Activated CD8-positive, alpha-beta T cell treated with anti-CD3 and anti-CD28 coated beads for 36 hours (primary cell): ENCODE results near the gene ADD1. TPM values are rescaled to one million over a fixed set of nuclear protein-coding genes. Genes with fewer than 3 reads are reported as not detected.

Experiments
- ATAC-seq: fragments of 200-7000 bp; cut with Tn5 transposase; one replicate; pipeline ENCODE4 v1.10.0; 2021; ENCODE audit warnings: mild to moderate bottlenecking, moderate library complexity
- CTCF ChIA-PET: fragments of 350-600 bp; sonication (Branson Sonifier 250); formaldehyde crosslinking; loops from one replicate; lab custom pipeline; 2021; ENCODE audit warnings: antibody characterized with exemption; lab: Charles Lee
- POLR2A ChIA-PET: fragments of 350-600 bp; sonication (Branson Sonifier 250); formaldehyde crosslinking; loops from one replicate; lab custom pipeline; 2021; ENCODE audit warnings: antibody characterized with exemption; lab: Charles Lee
- DNase-seq: peaks from one replicate; pipeline ENCODE4 v3.0.0-alpha.2; 2020
- H3K27ac Mint-ChIP-seq: one replicate; pipeline ENCODE4 v1.8.0; 2021; ENCODE audit warnings: mild to moderate bottlenecking, mixed read lengths
- H3K27me3 Mint-ChIP-seq: one replicate; pipeline ENCODE4 v1.8.0; 2021; ENCODE audit warnings: mixed read lengths
- H3K36me3 Mint-ChIP-seq: one replicate; pipeline ENCODE4 v1.8.0; 2021; ENCODE audit warnings: low read depth, mixed read lengths
- H3K4me1 Mint-ChIP-seq: one replicate; pipeline ENCODE4 v1.8.0; 2021; ENCODE audit warnings: low read depth, mixed read lengths
- H3K4me3 Mint-ChIP-seq: one replicate; pipeline ENCODE4 v1.8.0; 2021; ENCODE audit warnings: mild to moderate bottlenecking, moderate library complexity, mixed read lengths
- H3K9me3 Mint-ChIP-seq: one replicate; pipeline ENCODE4 v1.8.0; 2021; ENCODE audit warnings: mixed read lengths
- intact Hi-C: fragments of 100-400 bp; cut with micrococcal nuclease; formaldehyde crosslinking; loops from one replicate; pipeline ENCODE4 v1.10.0; 2022
- total RNA-seq, 2 experiments: library from RNA; stranded (reverse); gene quantifications; one replicate each; pipeline ENCODE4 v1.2.3, GENCODE V29; 2021
- TF ChIP-seq, protein P1 (sequence below): fragments of 200-600 bp; IDR thresholded peaks from one replicate; pipeline ENCODE4 v1.8.0; 2022; ENCODE audit warnings: antibody characterized with exemption, mild to moderate bottlenecking

The ADD1 gene
- total RNA-seq, 2 experiments from 2014 or later = 149 to 154 TPM

DNA sequence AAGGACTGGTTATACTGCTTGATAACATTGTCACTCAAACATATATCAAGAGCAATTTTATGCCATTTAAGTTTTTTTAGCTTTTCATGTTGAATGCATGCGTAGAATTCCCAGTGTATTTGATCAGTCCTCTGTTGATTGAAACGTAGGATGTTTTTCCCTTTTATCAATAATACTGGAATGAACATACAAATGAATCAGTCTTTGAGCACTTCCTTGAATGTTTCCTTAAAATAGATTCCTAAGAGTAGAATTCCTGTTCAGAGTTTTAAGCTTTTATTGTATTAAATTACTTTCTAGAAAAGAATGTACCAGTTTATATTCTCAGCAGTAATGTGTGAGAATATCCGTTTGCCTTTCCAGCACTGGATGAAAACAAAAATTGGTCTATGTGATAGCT lies 37.8 kb downstream of the ADD1 start:
- Mint-ChIP-seq H3K27me3 (no peaks in the 10 kb centered on the region), H3K36me3 (peaks cover 26% of the 10 kb centered on the region)

DNA sequence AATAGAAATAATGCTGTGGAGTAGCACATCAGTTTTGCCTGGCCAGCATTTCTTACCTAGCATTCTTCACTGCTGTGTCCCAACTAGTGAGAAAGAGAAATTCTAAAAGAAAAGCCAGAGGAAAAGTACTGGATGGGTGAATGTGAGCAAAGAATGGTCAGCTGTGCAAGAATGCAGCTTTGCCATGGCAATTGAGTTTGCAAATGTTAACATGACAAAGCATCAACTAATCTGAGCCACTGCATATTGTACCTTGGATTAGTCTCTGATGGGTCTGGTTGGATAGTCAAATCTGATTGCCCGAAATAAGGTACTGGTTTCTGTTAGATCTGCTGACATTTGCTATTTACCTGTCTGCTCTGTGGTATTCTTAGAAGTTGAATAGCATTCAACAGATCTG lies 38.7 kb downstream of the ADD1 start:
- no peak for DNase-seq
- Mint-ChIP-seq H3K9me3 (no peaks in the 10 kb centered on the region), H3K27me3 (no peaks in the 10 kb centered on the region), H3K27ac (no peak overlapping the region), H3K36me3 (peaks cover 30% of the 10 kb centered on the region), H3K4me1 (peaks cover 12% of the 10 kb centered on the region), H3K4me3 (no peak overlapping the region)
- CTCF ChIA-PET = interaction anchor here (0.6 to 1.9 kb wide), 2 partner anchors 16 to 27 kb away, joined by 3 to 8 read pairs; no protein-coding TSS in a partner anchor
- no peak for ATAC-seq
- POLR2A ChIA-PET = interaction anchor here (1.4 kb wide), 1 partner anchor 44 kb away, joined by 3 read pairs; no protein-coding TSS in a partner anchor
- intact Hi-C loops = no loop called here
- TF ChIP-seq, protein P1, sequence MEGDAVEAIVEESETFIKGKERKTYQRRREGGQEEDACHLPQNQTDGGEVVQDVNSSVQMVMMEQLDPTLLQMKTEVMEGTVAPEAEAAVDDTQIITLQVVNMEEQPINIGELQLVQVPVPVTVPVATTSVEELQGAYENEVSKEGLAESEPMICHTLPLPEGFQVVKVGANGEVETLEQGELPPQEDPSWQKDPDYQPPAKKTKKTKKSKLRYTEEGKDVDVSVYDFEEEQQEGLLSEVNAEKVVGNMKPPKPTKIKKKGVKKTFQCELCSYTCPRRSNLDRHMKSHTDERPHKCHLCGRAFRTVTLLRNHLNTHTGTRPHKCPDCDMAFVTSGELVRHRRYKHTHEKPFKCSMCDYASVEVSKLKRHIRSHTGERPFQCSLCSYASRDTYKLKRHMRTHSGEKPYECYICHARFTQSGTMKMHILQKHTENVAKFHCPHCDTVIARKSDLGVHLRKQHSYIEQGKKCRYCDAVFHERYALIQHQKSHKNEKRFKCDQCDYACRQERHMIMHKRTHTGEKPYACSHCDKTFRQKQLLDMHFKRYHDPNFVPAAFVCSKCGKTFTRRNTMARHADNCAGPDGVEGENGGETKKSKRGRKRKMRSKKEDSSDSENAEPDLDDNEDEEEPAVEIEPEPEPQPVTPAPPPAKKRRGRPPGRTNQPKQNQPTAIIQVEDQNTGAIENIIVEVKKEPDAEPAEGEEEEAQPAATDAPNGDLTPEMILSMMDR = no peak

More for the DNA sequence above, 37.8 kb downstream of the ADD1 start:
- DNase-seq (no peak), ATAC-seq (no peak)
- TF ChIP-seq, protein P1 = no peak
- ChIA-PET CTCF (interaction anchor here (0.8 kb wide), 1 partner anchor 9 kb away, joined by 4 read pairs; no protein-coding TSS in a partner anchor), POLR2A (interaction anchor here (1.4 kb wide), 1 partner anchor 43 kb away, joined by 3 read pairs; no protein-coding TSS in a partner anchor)
- intact Hi-C loops = no loop called here
- H3K4me3 Mint-ChIP-seq = no peak overlapping the region
- H3K27ac Mint-ChIP-seq = no peak overlapping the region
- H3K9me3 Mint-ChIP-seq = no peaks in the 10 kb centered on the region
- peaks cover 13% of the 10 kb centered on the region for H3K4me1 Mint-ChIP-seq

DNA sequence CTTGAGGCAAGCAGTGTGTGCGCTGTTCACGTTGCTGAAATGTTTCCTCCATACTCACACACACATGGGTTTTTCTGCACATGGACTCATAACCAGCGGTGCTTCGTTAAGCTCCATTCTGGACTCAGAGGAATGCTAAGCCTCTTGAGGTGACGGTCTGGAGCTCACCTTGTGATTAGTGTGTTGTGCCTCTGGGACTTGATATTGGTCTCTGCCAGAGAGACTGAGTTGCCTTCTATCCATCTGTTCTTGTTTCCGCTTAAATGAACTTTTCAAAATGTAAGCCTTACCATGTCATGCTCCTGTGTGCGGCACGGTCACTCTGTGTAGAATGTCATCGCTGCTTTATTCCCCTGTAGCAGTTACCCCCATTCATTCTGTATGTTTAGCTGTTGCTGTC lies 42.5 kb downstream of the ADD1 start:
- DNase-seq (no peak), ATAC-seq (no peak)
- Mint-ChIP-seq H3K4me1 (no peaks in the 10 kb centered on the region), H3K27me3 (no peaks in the 10 kb centered on the region), H3K4me3 (no peak overlapping the region), H3K27ac (no peak overlapping the region), H3K36me3 (peaks cover 24% of the 10 kb centered on the region), H3K9me3 (no peaks in the 10 kb centered on the region)
- ChIA-PET CTCF (interaction anchor here (0.6 to 1.3 kb wide), 4 partner anchors 9 to 26 kb away, joined by 3 read pairs; no protein-coding TSS in a partner anchor), POLR2A (interaction anchor here (1.2 to 1.9 kb wide), 2 partner anchors 18 to 20 kb away, joined by 3 to 4 read pairs; no protein-coding TSS in a partner anchor)
- intact Hi-C loops = no loop called here
- TF ChIP-seq, protein P1 = no peak

DNA sequence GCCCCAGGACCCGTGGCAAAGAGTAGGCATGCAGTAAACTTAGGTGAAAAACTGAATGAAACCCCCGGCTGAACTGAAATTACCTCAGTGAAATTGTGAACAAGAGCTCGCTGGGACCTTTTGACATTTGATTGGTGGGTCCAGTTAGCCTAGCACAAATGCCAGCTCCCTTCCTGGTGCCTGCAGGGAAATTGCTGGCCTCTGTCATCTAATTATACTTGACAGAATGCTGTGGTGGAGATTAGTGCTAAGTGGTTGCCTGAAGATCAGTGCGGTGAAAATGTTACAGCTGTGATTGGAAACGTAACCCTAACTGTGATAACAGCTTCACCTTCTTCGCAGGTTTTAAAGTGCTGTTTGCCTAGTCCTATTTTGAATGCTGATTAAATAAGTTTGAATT lies 43.0 kb downstream of the ADD1 start:
- ATAC-seq = no peak
- ChIA-PET CTCF (interaction anchor here (0.6 to 1.3 kb wide), 3 partner anchors 9 to 26 kb away, joined by 3 read pairs; no protein-coding TSS in a partner anchor), POLR2A (interaction anchor here (1.2 to 1.9 kb wide), 2 partner anchors 19 to 21 kb away, joined by 3 to 4 read pairs; no protein-coding TSS in a partner anchor)
- no peaks in the 10 kb centered on the region for H3K9me3 Mint-ChIP-seq
- peaks cover 24% of the 10 kb centered on the region for H3K36me3 Mint-ChIP-seq
- TF ChIP-seq, protein P1 = no peak
- no peak overlapping the region for H3K4me3 Mint-ChIP-seq
- peaks cover 2% of the 10 kb centered on the region for H3K4me1 Mint-ChIP-seq
- no peaks in the 10 kb centered on the region for H3K27me3 Mint-ChIP-seq
- intact Hi-C loops = no loop called here
- DNase-seq = no peak
- no peak overlapping the region for H3K27ac Mint-ChIP-seq

DNA sequence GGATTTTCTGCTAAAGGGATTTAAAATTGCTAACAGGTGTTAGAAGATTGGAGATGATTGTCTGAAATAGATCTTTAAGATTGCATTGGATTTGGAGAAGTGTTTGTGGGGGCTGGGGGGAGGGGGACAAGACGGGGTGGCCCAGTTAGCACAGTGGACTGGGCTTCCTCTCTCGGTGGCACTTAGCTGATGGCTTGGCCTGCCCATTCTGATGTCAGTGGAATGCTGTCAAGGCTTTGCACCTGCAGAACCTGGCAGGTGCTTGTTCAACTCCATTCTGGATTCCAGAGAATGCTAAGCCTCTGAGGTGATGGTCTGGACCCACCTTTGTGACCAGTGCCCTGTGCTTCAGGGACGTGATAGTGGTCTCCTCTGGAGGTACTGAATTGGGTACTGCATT lies 43.7 kb downstream of the ADD1 start:
- CTCF ChIA-PET = no interaction called here
- TF ChIP-seq, protein P1 = no peak
- POLR2A ChIA-PET = interaction anchor here (0.7 to 1.9 kb wide), 2 partner anchors 20 to 21 kb away, joined by 3 to 4 read pairs; no protein-coding TSS in a partner anchor
- Mint-ChIP-seq H3K9me3 (no peaks in the 10 kb centered on the region), H3K4me3 (no peak overlapping the region), H3K4me1 (peaks cover 2% of the 10 kb centered on the region), H3K36me3 (peaks cover 24% of the 10 kb centered on the region), H3K27ac (no peak overlapping the region), H3K27me3 (no peaks in the 10 kb centered on the region)
- no peak for ATAC-seq
- no peak for DNase-seq
- intact Hi-C loops = no loop called here
